NOMO-1 treated with dmso at 0.1 percent for 144 hours (cell line): ENCODE data around the gene CEP120.
"Not testable (repeated sequence)": the region's sequence is repeated elsewhere in the genome, so short reads cannot be mapped to it uniquely, and the experiment has no call there.

Experiments used
- DNase-seq: peaks from one replicate; lab custom pipeline; 2025; ENCODE audit not compliant: unreplicated experiment; lab: John Stamatoyannopoulos, UW

Gene CEP120

DNA sequence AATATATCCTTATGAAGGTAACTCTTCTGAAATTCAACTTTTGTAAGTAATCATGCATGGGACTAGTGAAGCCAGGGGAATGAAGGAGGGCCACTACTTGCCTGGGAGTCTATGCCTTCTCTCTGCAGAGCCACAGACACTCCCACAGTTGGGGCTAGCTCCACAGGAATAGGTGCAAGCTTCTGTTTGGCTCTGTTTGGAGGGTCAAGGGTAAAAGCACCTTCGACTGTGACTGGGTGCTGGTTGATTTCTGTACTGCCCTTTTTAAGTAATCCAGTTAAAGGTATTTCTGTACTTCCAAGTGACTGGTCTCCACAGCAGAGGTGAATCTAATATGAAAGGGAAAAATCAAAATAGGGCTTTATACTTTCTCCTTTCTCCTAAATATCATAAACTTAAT, 32.2 kb downstream of the CEP120 start:
- no peak for DNase-seq

DNA sequence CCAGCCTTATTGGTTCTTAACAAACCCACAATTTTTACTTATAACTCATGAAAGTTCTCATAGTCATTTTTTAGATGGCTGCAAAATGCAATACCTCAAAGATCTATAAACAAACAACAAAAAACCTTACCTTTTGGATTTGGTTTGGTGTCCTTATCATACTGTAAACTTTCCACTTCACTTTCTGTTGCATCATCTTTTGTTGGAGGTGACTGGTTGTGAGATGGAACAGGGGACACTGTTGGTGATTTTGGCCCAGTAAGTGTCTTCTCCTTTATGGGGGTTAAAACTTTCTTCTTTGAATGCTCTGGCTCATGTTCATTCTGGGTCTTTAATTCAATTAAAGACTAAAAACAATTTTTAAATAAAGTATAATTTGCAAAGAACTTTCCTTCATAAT, 33.4 kb downstream of the CEP120 start:
- DNase-seq = no peak

DNA sequence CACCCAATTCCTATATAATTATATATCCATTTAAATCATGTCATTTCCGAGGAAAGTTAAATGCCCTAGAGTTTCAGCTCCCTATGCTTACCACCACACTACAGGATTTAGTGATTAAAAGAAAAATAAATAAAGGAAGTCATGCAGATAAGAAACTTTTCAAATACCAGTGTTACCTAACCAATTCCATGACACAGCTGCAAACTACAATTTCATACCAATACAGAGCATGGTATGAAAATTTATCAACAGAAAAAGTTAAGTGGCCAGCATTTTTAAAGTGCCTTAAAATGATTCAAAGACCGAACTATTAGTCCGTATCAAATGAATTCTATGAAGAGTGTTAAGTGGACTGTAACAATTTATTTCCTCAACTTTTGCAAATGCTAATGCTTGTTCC, 35.9 kb downstream of the CEP120 start:
- DNase-seq = no peak

DNA sequence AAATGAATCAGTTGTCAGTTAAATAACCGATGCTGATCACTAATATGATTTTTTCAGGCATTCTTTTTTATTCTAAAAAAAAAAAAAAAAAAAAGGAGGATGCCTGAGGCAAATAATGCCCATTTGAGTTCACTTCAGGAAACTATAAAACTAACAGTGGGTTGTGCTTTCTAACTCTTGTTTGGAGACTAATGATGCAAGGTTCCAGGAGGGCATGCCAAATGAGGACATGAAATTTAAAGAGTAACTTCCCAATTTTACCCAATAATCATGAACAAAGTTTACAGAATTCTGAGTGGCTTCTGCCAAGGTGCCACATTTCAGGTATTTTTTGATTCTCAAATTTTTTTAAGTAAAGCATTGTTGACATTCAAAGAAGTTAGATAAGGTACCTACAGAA, 41.0 kb downstream of the CEP120 start:
- DNase-seq = no peak

DNA sequence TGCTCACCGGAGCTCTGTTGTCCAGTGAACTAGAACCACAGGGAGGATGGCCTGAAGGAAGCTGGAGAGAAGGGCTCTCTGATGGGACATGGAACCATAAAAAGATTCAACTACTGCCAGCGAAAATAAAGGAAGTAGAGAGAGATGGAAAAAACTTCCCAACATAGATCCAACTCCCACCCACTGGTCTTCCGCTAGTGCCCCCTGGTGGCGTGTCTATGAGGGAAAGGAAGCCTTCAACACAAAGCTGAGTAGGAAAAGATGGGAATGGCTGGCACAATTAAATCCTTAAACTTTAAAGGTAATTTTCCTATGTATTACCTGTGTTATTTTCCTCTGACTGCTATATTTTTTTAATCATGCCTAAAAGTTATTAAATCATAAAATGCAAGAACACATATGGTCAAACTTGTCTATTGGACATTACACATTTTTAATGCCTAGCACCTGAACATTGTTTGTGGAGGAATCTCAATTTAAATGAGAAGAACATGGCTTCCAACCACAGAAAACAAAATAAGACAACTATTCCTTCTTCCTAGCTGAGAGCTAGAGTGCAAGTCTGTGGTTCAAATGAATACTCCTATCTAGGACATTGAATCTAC, 51.5 kb downstream of the CEP120 start:
- no peak for DNase-seq

DNA sequence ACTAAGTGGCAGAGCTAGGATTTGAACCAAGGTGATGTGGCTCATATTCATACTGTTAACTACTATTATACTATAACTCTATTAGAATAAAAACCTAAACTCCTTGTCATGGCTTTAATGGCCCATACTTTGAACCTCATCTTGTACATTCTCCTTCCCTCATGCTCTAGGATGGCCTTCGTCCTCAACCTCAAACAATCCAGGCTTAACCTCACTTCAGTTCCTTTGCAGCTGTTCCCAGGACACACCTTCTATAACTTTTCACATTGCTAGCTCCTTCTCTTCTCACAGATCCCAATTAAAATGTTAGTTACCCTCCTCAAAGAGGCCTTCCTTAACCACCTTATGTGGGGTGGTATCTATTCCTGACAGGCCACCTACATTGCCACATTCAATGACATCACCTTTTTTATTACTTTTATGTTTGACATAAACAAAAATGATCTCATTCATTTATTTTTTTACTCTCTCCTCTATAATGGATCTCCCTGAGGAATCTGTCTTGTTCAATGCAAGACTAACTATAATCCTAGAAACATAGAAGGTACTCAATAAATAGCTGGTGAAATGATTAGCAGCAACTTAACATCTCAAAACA, 53.7 kb downstream of the CEP120 start:
- no peak for DNase-seq

DNA sequence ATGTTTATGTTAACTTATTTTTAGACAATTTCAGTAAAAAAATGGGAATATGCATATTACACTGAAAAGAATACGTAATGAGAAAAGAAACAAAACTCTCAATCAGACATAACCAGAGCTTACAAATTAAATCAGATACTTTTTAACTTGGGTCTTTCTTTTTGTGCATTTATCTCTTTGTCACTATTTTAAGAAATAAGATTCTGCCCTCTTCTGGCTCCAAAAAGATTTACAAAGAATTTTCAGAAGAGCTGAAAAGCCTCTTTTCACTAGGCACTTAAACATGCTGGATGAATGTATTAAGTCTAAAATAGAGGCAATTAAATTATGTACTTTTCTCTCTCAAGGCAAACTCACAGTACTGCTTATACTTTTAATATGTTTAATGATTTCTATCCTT, 55.5 kb downstream of the CEP120 start:
- DNase-seq = no peak

DNA sequence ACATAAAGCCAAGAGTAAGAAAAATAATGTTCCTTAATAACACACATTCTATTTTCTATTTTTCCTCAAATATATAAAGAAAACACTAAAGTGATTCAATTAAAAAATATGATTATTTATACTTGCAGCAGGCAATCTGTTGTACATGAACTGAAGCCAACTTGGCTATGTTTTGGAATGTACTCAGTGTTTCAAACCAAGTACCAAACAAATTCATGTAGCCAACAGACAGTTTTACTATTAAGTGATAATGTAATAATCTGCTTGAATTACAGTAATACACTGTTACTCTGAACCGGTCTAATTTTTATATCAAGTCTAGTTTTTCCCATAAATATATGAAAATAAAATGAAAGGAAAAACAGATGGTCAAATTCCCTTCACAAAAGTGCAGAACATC, 58.0 kb downstream of the CEP120 start:
- DNase-seq = no peak

DNA sequence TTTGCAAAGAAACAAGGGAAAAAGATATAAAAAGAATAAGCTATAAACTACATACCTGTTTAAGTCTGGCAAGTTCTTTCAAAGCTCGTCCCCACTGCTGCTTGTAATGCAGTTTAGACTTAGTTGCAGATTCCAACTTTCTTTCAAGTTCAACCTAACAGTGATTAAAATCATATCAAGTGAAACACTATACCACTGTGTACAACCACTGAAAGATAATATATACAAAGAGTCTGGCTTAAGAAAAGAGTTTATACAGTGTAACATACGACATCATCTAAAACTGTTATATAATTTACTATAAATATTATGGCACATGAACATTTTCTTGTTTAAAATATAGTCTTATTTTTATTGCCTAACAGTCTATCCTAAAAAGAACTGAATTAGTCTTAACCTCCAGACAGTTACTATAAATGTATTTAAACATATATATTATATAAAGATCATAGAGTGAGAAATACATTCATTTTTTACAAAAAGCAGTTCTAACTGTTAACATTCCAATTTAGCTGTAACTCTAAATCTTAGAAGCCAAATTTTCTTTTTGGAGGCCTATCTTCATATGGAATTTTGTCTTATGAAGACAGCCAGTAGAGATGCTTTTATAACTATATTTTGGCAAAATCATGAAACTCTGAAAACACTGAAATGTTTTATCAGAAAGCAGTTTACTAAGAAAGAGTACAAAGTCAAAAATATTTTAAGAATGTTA, 58.6 kb downstream of the CEP120 start:
- DNase-seq = no peak

DNA sequence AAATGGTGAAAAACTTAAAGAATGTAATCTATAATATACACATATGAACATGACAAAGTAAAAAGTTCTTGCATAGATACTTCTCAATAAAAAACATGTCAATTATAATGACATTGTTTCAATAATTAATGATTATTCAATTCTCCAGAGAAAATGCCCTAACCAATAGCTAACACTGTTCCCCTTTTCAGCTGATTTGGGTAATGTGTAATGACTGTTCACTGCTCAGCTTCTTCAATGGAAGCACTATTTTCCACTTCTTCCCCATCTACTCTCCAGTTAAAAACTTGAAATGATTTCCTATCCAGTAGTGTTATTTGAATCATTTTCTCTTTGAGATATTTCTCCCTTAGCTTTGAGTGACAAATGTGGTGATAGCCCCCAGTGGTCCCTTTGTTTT, 62.3 kb downstream of the CEP120 start:
- no peak for DNase-seq

DNA sequence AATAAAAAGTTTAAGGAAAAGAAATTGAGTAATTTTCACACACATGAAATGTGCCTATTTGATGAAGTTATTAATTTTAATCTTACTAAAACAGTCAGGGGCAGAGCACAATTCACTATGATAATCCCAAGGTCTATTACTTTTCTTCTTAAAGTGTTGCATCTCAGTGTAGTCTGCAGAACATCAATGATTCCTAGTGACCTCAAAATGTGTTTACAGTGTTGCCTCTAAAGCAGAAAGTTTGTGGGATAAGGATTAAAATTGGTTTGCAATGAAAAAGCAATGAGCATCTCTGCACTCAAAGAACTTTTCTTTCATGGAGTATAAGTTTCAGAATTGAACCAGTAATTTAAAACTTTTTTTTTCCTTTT, 63.0 kb downstream of the CEP120 start:
- DNase-seq = no peak

DNA sequence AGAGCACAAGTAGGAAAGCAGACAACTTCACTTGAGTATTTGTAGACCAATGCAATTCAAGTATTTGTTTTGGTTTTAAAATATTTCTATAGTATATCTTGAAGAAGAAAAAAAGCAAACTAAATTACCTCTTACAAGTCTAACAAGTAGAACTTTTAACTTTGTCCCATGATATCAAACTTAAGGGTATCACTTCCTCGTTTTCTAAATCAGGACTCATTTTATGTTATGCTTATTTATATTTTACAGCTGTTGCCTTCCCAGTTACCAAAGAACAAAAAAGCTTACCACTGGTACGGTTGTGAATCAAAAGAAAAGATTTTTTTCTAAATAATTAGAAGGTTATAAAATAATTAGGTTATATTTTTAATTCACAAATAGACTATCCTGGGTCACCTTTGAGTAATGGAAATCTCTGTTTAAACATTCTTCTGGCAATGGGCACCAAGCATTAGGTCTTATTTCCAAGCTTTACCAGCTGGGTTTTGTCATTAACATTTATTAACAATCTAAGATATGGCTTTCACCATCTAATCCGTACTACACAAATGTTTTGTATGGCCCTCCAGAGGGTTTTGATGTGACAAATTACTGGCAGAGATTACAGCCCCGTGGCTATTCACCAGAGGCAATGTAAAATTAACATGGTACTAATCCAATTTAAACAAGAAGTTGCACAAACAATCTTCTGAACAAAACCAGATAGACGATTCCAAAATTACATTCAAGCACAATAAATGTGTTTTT, 63.6 kb downstream of the CEP120 start:
- DNase-seq = no peak

DNA sequence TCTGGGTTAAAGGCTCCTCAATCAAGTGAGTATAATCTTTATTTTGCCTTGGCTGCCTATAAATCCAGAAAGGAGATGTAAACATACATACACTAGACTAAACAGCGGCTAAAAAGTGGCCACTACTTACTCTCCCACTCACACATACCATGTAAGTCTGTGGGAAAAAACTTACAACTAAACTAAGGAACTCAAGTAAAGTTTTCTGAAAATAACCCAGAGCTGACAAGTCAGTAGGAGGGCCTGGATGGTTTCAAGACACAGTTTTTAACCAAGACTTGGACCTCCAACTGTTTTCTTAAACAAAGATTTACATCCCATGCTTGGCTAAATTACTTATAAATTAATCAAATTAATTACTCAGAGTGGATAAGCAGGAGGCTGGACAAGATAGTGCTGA, 64.5 kb downstream of the CEP120 start:
- DNase-seq = no peak

DNA sequence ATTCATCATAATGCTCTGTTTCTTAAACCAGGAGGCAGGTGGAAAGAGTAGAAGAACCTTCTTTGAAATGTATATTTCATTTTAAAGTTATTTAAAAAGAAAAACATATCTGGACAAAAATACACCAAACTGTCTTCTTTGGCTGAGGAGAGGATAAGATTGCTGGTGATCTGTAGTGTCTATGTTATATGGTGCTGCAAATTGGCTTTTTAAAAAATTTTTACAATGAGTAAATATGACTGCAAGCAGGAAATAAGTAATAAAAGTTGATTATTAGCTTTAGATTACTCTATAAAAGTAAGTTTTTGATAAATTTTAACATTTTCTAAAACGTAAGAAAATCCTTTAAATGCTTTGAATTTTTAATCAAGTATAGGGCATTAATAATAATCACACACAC, 64.9 kb downstream of the CEP120 start:
- DNase-seq = no peak

DNA sequence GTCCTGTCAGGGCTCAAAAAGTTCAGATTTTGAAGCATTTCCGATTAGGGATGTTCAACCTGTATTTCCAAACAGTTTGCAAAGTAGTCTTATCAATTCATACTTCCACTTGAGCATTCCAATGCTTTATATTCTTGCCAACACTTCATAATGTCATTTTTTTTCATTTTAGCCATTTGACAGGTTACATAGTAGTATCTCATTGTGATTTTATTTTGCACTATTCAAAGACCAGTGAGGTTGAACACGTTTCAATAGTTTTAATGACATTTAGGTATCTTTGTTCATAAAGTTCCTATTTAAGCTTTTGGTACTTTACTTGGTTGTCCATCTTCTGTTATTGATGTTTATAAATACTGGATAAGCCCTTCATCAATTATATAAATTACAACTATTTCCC, 71.4 kb downstream of the CEP120 start:
- no peak for DNase-seq

DNA sequence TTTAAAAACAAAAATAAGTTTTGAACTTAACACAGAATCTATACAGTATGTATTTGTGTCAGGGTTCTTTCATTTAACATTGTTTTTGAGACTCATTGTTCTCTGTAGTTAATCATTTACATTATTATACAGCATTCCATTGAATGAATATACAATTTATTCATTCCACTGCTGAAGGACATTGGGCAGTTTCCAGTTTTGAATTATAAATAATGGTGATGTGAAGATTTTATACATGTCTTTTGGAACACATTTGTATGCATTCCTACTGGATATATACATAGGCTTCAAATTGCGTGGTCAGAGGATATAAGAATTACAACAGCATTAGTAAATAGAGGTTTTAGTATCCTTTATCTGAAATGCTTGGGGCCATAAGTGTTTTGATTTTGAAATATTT, 72.0 kb downstream of the CEP120 start:
- DNase-seq = no peak

DNA sequence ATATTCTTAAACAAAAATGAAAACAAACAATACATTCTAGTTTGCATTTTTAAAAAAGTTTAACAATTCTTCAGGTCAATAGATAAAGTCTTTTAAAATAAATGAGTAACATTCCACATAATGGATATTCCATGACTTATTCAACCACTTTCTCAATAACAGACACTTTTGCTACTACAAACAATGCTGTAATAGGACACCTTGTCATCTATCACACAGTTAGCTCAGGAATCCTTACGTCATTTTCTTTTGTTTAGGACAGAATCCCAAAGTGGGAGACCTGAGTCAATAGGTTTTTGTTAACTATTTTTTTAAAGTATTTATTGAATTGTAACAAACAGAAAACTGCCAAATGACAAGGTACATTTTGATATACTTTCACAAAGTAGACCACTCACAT, 72.5 kb downstream of the CEP120 start:
- no peak for DNase-seq

DNA sequence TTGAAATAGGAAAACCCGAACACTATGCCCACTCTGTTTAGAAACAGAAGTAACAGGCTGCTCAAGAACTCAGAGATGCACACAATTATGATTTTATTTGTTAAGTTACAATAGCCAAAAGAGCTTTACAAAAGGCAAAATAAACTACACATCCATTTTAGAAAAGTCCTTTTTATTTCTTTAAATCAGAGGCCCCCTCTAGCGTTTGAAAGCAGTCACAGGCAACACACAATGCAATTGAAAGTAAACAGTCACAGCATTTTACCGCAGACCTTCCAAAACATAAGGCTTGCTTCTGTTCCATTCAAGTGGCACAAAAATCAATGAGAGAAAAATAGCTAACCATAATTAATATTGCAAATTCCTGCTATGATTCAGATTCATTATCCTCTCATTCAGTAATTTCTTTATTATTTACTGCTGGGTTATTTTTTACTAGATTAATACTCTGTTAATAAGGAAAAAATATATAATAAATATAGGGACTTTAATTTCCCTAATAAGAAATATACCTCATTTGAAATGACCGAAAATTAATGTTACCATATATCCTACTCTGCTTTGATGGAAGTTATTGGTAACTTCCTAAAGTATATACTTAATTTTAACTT, 78.3 kb downstream of the CEP120 start:
- no peak for DNase-seq

DNA sequence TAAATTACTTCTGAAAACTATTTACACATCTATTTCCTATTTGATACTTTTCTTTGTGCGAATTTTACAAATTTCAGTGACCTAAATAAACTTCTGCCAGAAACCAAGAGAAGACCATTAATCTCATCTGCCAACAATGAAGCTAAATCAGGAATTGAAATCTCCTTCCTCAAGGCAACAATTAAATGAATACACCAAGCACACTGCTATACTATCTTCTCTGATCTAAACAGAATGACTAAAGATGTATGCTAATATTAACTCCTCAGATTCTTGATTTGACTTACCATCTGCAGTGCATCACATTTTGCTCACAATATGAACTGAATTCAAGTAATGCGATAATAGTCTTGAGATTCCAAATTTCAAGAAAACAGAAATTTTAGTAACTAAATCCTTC, 82.3 kb downstream of the CEP120 start:
- no peak for DNase-seq

DNA sequence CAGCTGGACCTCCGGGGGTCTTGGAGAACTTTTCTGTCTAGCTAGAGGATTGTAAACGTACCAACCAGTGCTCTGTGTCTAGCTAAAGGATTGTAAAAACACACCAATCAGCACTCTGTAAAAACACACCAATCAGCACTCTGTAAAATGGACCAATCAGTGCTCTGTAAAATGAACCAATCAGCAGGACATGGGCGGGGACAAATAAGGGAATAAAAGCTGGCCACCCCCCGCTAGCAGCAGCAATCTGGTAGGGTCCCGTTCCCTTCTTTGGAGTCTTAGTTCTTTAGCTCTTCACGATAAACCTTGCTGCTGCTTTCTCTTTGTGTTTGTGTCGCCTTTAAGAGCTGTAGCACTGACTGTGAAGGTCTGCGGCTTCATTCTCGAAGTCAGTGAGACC, 114.8 kb downstream of the CEP120 start:
- DNase-seq = not testable (repeated sequence)

DNA sequence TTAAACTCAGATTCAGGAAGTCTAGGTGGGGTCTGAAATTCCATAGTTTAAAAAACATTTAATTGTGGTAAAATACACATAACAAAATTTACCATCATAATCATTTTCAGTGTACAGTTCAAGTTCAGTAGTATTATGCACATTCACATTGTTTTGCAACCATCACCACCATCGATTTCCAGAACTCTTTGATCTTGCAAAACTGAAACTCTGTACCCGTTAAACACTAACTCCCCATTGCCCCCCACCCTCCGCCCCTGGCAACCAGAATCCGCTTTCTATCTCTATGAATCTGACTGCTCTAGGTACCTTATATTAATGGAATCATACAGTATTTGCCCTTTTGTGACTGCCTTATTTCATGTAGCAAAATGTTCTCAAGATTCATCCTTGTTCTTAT, 117.5 kb downstream of the CEP120 start:
- DNase-seq = no peak
